Calu3 (cell line): ENCODE results near the gene SETBP1. TPM values are rescaled to one million over a fixed set of nuclear protein-coding genes. Genes with fewer than 3 reads are reported as not detected.

Experiments used
- BruUV-seq: library from RNA; stranded (reverse); fragments of 400-500 nt; replicated peaks from 2 replicates; lab custom pipeline; 2021; lab: Mats Ljungman, UMichigan
- CTCF ChIA-PET: fragments of 300-600 bp; sonication (Branson Sonifier 250); formaldehyde crosslinking; loops from one replicate; lab custom pipeline; 2022; ENCODE audit warnings: antibody characterized with exemption; lab: Charles Lee
- DNase-seq: peaks from one replicate; pipeline ENCODE4 v3.0.0; 2022
- H3K27ac Mint-ChIP-seq: one replicate; pipeline ENCODE4 v1.8.0; 2022; ENCODE audit warnings: mixed read lengths; ENCODE audit not compliant: unreplicated experiment
- H3K27me3 Mint-ChIP-seq: one replicate; pipeline ENCODE4 v1.8.0; 2022; ENCODE audit warnings: mixed read lengths; ENCODE audit not compliant: unreplicated experiment
- H3K36me3 Mint-ChIP-seq: one replicate; pipeline ENCODE4 v1.8.0; 2022; ENCODE audit warnings: mild to moderate bottlenecking, moderate library complexity, mixed read lengths; ENCODE audit not compliant: insufficient read depth, unreplicated experiment
- H3K4me1 Mint-ChIP-seq: one replicate; pipeline ENCODE4 v1.8.0; 2022; ENCODE audit warnings: mild to moderate bottlenecking, low read depth, mixed read lengths; ENCODE audit not compliant: unreplicated experiment
- H3K4me3 Mint-ChIP-seq: one replicate; pipeline ENCODE4 v1.8.0; 2022; ENCODE audit warnings: mild to moderate bottlenecking, low read depth, moderate library complexity, mixed read lengths; ENCODE audit not compliant: unreplicated experiment
- H3K9me3 Mint-ChIP-seq: one replicate; pipeline ENCODE4 v1.8.0; 2022; ENCODE audit warnings: low read depth, mixed read lengths; ENCODE audit not compliant: unreplicated experiment
- intact Hi-C: fragments of 100-400 bp; cut with micrococcal nuclease; formaldehyde crosslinking; loops from one replicate; pipeline ENCODE4 v1.10.0; 2022; ENCODE audit not compliant: unreplicated experiment
- total RNA-seq: library from RNA; stranded (reverse); gene quantifications from 2 replicates; pipeline ENCODE4 v1.2.3, GENCODE V29; 2022
- TF ChIP-seq, protein P1 (sequence below): fragments of 200-600 bp; IDR thresholded peaks from one replicate; pipeline ENCODE4 v1.8.0; 2022; ENCODE audit warnings: antibody characterized with exemption; ENCODE audit not compliant: unreplicated experiment

The SETBP1 gene
- total RNA-seq, 1 experiment from 2014 or later: 6.0 TPM

GRCh38 chr18:44946529-44947113, 265.9 kb downstream of the SETBP1 start:
- no peaks in the 10 kb centered on the region for H3K4me1 Mint-ChIP-seq
- intact Hi-C loops: no loop called here
- no peak for DNase-seq
- TF ChIP-seq, protein P1, sequence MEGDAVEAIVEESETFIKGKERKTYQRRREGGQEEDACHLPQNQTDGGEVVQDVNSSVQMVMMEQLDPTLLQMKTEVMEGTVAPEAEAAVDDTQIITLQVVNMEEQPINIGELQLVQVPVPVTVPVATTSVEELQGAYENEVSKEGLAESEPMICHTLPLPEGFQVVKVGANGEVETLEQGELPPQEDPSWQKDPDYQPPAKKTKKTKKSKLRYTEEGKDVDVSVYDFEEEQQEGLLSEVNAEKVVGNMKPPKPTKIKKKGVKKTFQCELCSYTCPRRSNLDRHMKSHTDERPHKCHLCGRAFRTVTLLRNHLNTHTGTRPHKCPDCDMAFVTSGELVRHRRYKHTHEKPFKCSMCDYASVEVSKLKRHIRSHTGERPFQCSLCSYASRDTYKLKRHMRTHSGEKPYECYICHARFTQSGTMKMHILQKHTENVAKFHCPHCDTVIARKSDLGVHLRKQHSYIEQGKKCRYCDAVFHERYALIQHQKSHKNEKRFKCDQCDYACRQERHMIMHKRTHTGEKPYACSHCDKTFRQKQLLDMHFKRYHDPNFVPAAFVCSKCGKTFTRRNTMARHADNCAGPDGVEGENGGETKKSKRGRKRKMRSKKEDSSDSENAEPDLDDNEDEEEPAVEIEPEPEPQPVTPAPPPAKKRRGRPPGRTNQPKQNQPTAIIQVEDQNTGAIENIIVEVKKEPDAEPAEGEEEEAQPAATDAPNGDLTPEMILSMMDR: no peak
- H3K9me3 Mint-ChIP-seq: no peaks in the 10 kb centered on the region
- no TSS peak for BruUV-seq
- no peaks in the 10 kb centered on the region for H3K27me3 Mint-ChIP-seq
- H3K4me3 Mint-ChIP-seq: no peak overlapping the region
- H3K27ac Mint-ChIP-seq: no peak overlapping the region
- no peaks in the 10 kb centered on the region for H3K36me3 Mint-ChIP-seq
- CTCF ChIA-PET: interaction anchor here (0.7 to 0.9 kb wide), 2 partner anchors 62 to 466 kb away, joined by 4 read pairs; no protein-coding TSS in a partner anchor

DNA sequence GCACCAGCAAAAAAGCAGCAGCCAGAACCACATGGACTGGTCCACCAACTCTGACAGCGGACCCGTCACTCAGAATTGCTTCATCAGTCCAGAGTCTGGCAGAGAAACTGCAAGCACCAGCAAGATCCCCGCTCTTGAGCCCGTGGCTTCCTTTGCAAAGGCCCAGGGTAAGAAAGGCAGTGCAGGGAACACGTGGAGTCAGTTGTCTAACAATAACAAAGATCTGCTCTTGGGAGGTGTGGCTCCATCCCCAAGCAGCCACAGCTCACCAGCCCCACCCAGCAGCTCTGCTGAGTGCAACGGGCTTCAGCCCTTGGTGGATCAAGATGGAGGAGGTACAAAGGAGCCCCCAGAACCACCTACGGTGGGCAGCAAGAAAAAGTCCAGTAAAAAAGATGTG, 269.3 kb downstream of the SETBP1 start:
- Mint-ChIP-seq H3K4me1 (no peaks in the 10 kb centered on the region), H3K4me3 (no peak overlapping the region), H3K27me3 (no peaks in the 10 kb centered on the region), H3K36me3 (no peaks in the 10 kb centered on the region), H3K9me3 (no peaks in the 10 kb centered on the region), H3K27ac (no peak overlapping the region)
- intact Hi-C loops: no loop called here
- no peak for DNase-seq
- no TSS peak for BruUV-seq
- CTCF ChIA-PET: no interaction called here
- TF ChIP-seq, protein P1: no peak

GRCh38 chr18:44950685-44951195, 270.1 kb downstream of the SETBP1 start:
- CTCF ChIA-PET: no interaction called here
- H3K27ac Mint-ChIP-seq: no peak overlapping the region
- H3K27me3 Mint-ChIP-seq: no peaks in the 10 kb centered on the region
- no peaks in the 10 kb centered on the region for H3K9me3 Mint-ChIP-seq
- BruUV-seq: no TSS peak
- intact Hi-C loops: no loop called here
- TF ChIP-seq, protein P1: no peak
- H3K36me3 Mint-ChIP-seq: no peaks in the 10 kb centered on the region
- H3K4me1 Mint-ChIP-seq: no peaks in the 10 kb centered on the region
- DNase-seq: no peak
- no peak overlapping the region for H3K4me3 Mint-ChIP-seq

DNA sequence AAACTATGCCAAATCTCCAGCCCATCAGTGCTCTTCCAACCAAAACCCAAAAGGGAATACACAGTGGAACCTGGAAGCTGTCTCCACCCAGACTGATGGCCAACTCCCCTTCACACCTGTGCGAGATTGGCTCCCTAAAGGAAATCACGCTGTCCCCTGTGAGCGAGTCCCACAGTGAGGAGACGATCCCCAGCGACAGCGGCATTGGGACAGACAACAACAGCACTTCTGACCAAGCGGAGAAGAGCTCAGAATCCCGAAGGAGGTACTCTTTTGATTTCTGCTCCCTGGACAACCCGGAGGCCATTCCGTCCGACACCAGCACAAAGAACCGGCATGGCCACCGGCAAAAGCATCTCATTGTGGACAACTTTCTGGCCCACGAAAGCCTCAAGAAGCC, 271.1 kb downstream of the SETBP1 start:
- no peak overlapping the region for H3K4me3 Mint-ChIP-seq
- no peaks in the 10 kb centered on the region for H3K36me3 Mint-ChIP-seq
- CTCF ChIA-PET: no interaction called here
- BruUV-seq: no TSS peak
- TF ChIP-seq, protein P1: no peak
- no peaks in the 10 kb centered on the region for H3K27me3 Mint-ChIP-seq
- DNase-seq: no peak
- no peaks in the 10 kb centered on the region for H3K4me1 Mint-ChIP-seq
- intact Hi-C loops: no loop called here
- H3K27ac Mint-ChIP-seq: no peak overlapping the region
- no peaks in the 10 kb centered on the region for H3K9me3 Mint-ChIP-seq
